Keratinocyte (primary cell): ENCODE data around the gene SIM1.

Source experiments
- EZH2 ChIP-seq: IDR thresholded peaks from one replicate; pipeline ENCODE4 v1.6.1; 2012; ENCODE audit warnings: inconsistent platforms, mild to moderate bottlenecking, low read length, moderate library complexity
- TF ChIP-seq, protein P1 (sequence below), 3 experiments: IDR thresholded peaks in 1 of 3; conservative IDR thresholded peaks in 1 of 3; optimal IDR thresholded peaks in 1 of 3; 2 replicates in 2 of 3; 3 replicates in 1 of 3; pipeline versions ENCODE3 to v1.5.1; 2011; ENCODE audit warnings: low read length in 3 of 3, mild to moderate bottlenecking in 3 of 3, moderate library complexity in 2 of 3, control low read depth in 1 of 3, inconsistent platforms in 1 of 3; ENCODE audit not compliant: insufficient read depth in 2 of 3; ENCODE audit errors: extremely low read depth in 1 of 3

DNA sequence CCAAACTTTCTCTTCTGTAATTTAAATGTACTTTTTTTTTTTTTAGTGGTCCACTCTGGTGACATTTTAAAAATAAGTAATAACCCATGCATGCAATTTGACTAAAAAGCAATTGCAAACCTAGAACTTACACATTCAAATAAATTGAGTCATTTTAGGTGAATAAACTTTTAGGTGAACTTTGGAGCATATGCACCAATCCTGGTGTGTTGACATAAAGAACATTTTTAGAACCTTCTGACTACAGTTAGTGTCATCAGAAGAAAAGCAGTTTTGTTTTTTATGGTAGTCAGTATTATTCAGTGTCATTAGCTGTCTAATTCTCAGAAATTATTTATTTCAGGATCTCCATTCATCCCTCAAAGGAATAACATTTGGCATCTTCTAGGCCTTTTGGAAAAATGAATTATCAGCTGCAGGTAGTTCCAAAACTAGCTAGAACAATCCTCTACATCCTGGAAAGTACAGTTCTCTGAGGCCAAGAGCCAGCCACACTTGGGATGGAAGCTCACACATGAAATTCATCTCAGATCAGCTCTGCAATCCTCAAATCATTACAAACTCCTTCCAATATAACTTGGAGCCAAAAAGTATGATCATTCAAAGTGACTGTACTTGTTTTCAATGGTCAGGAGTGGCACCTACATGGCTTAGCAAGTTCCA, 38.5 kb upstream of the SIM1 start:
- TF ChIP-seq, protein P1, sequence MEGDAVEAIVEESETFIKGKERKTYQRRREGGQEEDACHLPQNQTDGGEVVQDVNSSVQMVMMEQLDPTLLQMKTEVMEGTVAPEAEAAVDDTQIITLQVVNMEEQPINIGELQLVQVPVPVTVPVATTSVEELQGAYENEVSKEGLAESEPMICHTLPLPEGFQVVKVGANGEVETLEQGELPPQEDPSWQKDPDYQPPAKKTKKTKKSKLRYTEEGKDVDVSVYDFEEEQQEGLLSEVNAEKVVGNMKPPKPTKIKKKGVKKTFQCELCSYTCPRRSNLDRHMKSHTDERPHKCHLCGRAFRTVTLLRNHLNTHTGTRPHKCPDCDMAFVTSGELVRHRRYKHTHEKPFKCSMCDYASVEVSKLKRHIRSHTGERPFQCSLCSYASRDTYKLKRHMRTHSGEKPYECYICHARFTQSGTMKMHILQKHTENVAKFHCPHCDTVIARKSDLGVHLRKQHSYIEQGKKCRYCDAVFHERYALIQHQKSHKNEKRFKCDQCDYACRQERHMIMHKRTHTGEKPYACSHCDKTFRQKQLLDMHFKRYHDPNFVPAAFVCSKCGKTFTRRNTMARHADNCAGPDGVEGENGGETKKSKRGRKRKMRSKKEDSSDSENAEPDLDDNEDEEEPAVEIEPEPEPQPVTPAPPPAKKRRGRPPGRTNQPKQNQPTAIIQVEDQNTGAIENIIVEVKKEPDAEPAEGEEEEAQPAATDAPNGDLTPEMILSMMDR (optimal IDR thresholded peaks at IDR 0.05 in 1 of 3, IDR thresholded peaks at IDR 0.05 in 1 of 3, conservative IDR thresholded peaks at IDR 0.05 in 1 of 3; ENCODE audit: extremely low read depth in 1 of 3, insufficient read depth in 2 of 3, low read length in 3 of 3), result no peak
- TF ChIP-seq EZH2, result no peak
